ENCODE results near the gene BTN2A1. TPM values are rescaled to one million over a fixed set of nuclear protein-coding genes. Genes with fewer than 3 reads are reported as not detected.

Gene BTN2A1
- total RNA-seq, 1 experiment from 2014 or later, result 11.2 TPM

DNA sequence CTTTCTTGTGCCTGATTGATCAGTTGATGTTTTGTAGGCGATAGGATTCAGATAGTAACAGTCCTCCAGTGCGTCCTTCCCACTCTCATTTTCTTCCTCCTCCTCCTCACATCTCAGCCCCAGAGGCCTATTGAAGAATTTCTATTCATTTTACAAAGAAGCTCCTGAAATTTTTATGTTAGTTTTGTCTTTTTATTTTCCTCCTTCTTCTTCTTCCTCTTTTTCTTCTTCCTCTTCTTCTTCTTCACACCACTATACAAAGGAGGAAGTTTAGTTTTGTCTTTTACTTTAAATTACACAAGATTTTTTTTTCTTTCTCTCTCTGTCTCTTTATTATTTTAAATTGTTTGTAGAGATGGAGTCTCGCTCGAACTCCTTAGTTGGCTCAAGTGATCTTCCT lies 19.1 kb downstream of the BTN2A1 start:
- H3K27me3 ChIP-seq (ENCODE audit: insufficient read depth, low read length), result no peaks in the 10 kb centered on the region
- H3K9me3 ChIP-seq (ENCODE audit: control insufficient read depth in 1 of 2, insufficient read depth in 1 of 2, low read depth in 1 of 2, low read length in 2 of 2), result peaks cover 3 to 6% of the 10 kb centered on the region in 2 experiments; a peak in 2 of 4 replicates
- RAD21 ChIA-PET (ENCODE audit: low non-redundant PET in 1 of 2, low total read pairs in 2 of 2, uncharacterized antibody in 2 of 2, unreplicated experiment in 2 of 2), result no interaction called here
- no peak overlapping the region for H2AFZ ChIP-seq (ENCODE audit: low read depth, low read length, poor library complexity, severe bottlenecking)
- no peak for DNase-seq (ENCODE audit: low read depth, low spot score)
- ATAC-seq, result no peak
- no peak overlapping the region for H3K4me3 ChIP-seq (replicated peaks in 1 of 2; ENCODE audit: low read depth in 1 of 2, low read length in 2 of 2)
- H3K9me2 ChIP-seq (ENCODE audit: insufficient read depth), result no peaks in the 10 kb centered on the region
- intact Hi-C loops (cut with micrococcal nuclease), result no loop called here
- no peaks in the 10 kb centered on the region for H4K20me1 ChIP-seq (ENCODE audit: insufficient read depth)
- no TSS peak for BruUV-seq (replicated peaks)
- POLR2A ChIA-PET, result no interaction called here
- CTCF ChIA-PET, result no interaction called here
- no peak overlapping the region for H3K27ac ChIP-seq (ENCODE audit: low read depth, low read length)
- H3K79me2 ChIP-seq (ENCODE audit: insufficient read depth, low read length), result no peaks in the 10 kb centered on the region
- H3K4me2 ChIP-seq (ENCODE audit: low read length), result no peak overlapping the region
- no peak overlapping the region for H3K9ac ChIP-seq (ENCODE audit: low read length)
- TF ChIP-seq, protein P1, sequence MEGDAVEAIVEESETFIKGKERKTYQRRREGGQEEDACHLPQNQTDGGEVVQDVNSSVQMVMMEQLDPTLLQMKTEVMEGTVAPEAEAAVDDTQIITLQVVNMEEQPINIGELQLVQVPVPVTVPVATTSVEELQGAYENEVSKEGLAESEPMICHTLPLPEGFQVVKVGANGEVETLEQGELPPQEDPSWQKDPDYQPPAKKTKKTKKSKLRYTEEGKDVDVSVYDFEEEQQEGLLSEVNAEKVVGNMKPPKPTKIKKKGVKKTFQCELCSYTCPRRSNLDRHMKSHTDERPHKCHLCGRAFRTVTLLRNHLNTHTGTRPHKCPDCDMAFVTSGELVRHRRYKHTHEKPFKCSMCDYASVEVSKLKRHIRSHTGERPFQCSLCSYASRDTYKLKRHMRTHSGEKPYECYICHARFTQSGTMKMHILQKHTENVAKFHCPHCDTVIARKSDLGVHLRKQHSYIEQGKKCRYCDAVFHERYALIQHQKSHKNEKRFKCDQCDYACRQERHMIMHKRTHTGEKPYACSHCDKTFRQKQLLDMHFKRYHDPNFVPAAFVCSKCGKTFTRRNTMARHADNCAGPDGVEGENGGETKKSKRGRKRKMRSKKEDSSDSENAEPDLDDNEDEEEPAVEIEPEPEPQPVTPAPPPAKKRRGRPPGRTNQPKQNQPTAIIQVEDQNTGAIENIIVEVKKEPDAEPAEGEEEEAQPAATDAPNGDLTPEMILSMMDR (IDR thresholded peaks at IDR 0.05 in 2 of 3, conservative IDR thresholded peaks at IDR 0.05 in 1 of 3; ENCODE audit: borderline replicate concordance in 1 of 3, insufficient read depth in 1 of 3, low read depth in 2 of 3, low read length in 2 of 3), result no peak
- TF ChIP-seq ZFX (IDR thresholded peaks at IDR 0.05) (no peak), SIN3A (IDR thresholded peaks at IDR 0.05; ENCODE audit: low read depth) (no peak), YY1 (IDR thresholded peaks at IDR 0.05; ENCODE audit: extremely low read depth, insufficient replicate concordance, low read depth, low read length) (no peak), ZNF274 (IDR thresholded peaks at IDR 0.05; ENCODE audit: low read depth, low read length) (no peak), EGR1 (IDR thresholded peaks at IDR 0.05; ENCODE audit: low read depth) (no peak)
- TF ChIP-seq, protein P2, sequence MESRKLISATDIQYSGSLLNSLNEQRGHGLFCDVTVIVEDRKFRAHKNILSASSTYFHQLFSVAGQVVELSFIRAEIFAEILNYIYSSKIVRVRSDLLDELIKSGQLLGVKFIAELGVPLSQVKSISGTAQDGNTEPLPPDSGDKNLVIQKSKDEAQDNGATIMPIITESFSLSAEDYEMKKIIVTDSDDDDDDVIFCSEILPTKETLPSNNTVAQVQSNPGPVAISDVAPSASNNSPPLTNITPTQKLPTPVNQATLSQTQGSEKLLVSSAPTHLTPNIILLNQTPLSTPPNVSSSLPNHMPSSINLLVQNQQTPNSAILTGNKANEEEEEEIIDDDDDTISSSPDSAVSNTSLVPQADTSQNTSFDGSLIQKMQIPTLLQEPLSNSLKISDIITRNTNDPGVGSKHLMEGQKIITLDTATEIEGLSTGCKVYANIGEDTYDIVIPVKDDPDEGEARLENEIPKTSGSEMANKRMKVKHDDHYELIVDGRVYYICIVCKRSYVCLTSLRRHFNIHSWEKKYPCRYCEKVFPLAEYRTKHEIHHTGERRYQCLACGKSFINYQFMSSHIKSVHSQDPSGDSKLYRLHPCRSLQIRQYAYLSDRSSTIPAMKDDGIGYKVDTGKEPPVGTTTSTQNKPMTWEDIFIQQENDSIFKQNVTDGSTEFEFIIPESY (IDR thresholded peaks at IDR 0.05; ENCODE audit: extremely low read depth, insufficient replicate concordance, low read length), result no peak
- H3K4me1 ChIP-seq (ENCODE audit: control insufficient read depth in 1 of 2, insufficient read depth in 2 of 2, low read length in 2 of 2), result peaks cover 15 to 28% of the 10 kb centered on the region in 2 experiments
- H3K36me3 ChIP-seq (ENCODE audit: control insufficient read depth in 1 of 2, insufficient read depth in 2 of 2, low read length in 2 of 2), result no peaks in the 10 kb centered on the region
